ENCODE data around the gene HS1BP3. TPM values are rescaled to one million over a fixed set of nuclear protein-coding genes. Genes with fewer than 3 reads are reported as not detected.

Gene HS1BP3
- total and polyA plus RNA-seq, 2 of the 13 experiments (the other 11 are each of a cell fraction or from before 2014, with no cell fraction given), result 15.2 to 22.0 TPM

- TF ChIP-seq ZNF790 (CRISPR knock-in tag; IDR thresholded peaks at IDR 0.05; ENCODE audit: borderline replicate concordance), result no peak
- no peak for TF ChIP-seq RORA (CRISPR knock-in tag; IDR thresholded peaks at IDR 0.05)
- no peak for TF ChIP-seq PLRG1 (conservative IDR thresholded peaks at IDR 0.05)
- peak; percentile 26; the same call in 1 of the 2 replicates for TF ChIP-seq TFDP1 (CRISPR knock-in tag; IDR thresholded peaks at IDR 0.05; ENCODE audit: borderline replicate concordance)
- no peak for TF ChIP-seq ZFP36L2 (CRISPR knock-in tag; IDR thresholded peaks at IDR 0.05)
- TF ChIP-seq THAP7 (CRISPR knock-in tag; IDR thresholded peaks at IDR 0.05), result peak; percentile 80; the same call in 1 of the 2 replicates
- TF ChIP-seq ZKSCAN8 (CRISPR knock-in tag; IDR thresholded peaks at IDR 0.05; ENCODE audit: borderline replicate concordance), result peak; percentile 79; the same call in 1 of the 2 replicates
- TF ChIP-seq ZNF383 (CRISPR knock-in tag; IDR thresholded peaks at IDR 0.05; ENCODE audit: borderline replicate concordance), result peak; percentile 47; the same call in 1 of the 2 replicates
- no peak for TF ChIP-seq ZNF780A (CRISPR knock-in tag; IDR thresholded peaks at IDR 0.05)
- peak; percentile 42; the same call in 1 of the 2 replicates for TF ChIP-seq ZNF510 (CRISPR knock-in tag; IDR thresholded peaks at IDR 0.05; ENCODE audit: low read depth)
- TF ChIP-seq ATF2 (CRISPR knock-in tag; IDR thresholded peaks at IDR 0.05), result peak; percentile 68
- TF ChIP-seq MTF1 (CRISPR knock-in tag; IDR thresholded peaks at IDR 0.05), result no peak
- peak; percentile 79; the same call in 1 of the 2 replicates for TF ChIP-seq ZNF33B (CRISPR knock-in tag; IDR thresholded peaks at IDR 0.05)
- TF ChIP-seq CTCF (CRISPR knock-in tag; IDR thresholded peaks at IDR 0.05), result peak; percentile 100
- no peak for TF ChIP-seq JUNB (CRISPR knock-in tag; IDR thresholded peaks at IDR 0.05; ENCODE audit: borderline replicate concordance)
- no peak for TF ChIP-seq PBX3 (CRISPR knock-in tag; IDR thresholded peaks at IDR 0.05; ENCODE audit: borderline replicate concordance)
- peak; percentile 36 for TF ChIP-seq HDAC2 (CRISPR knock-in tag; IDR thresholded peaks at IDR 0.05)
- TF ChIP-seq ZNF839 (CRISPR knock-in tag; IDR thresholded peaks at IDR 0.05; ENCODE audit: borderline replicate concordance), result no peak; the same call in 1 of the 2 replicates
- TF ChIP-seq RFXAP (CRISPR knock-in tag; IDR thresholded peaks at IDR 0.05; ENCODE audit: borderline replicate concordance), result no peak; the same call in 1 of the 2 replicates
- TF ChIP-seq NFRKB (IDR thresholded peaks at IDR 0.05), result no peak
- TF ChIP-seq SALL2 (CRISPR knock-in tag; IDR thresholded peaks at IDR 0.05), result peak; percentile 35; the same call in 1 of the 2 replicates
- TF ChIP-seq ZNF576 (CRISPR knock-in tag; IDR thresholded peaks at IDR 0.05), result peak; percentile 12; the same call in 1 of the 2 replicates
- TF ChIP-seq KAT2B (IDR thresholded peaks at IDR 0.05; ENCODE audit: borderline replicate concordance, low read depth, low read length), result no peak
Observed at GRCh38 chr2:20635675-20636584, 15.0 kb downstream of the HS1BP3 start (continued).

Data from HepG2 (cell line).